ENCODE results near the gene STK11.

STK11 gene

GRCh38 chr19:1217366-1217765 is 11.8 kb downstream of the STK11 start:
- peak overlapping the region; percentile 20 for H3K27ac ChIP-seq
- TF ChIP-seq, protein P1, sequence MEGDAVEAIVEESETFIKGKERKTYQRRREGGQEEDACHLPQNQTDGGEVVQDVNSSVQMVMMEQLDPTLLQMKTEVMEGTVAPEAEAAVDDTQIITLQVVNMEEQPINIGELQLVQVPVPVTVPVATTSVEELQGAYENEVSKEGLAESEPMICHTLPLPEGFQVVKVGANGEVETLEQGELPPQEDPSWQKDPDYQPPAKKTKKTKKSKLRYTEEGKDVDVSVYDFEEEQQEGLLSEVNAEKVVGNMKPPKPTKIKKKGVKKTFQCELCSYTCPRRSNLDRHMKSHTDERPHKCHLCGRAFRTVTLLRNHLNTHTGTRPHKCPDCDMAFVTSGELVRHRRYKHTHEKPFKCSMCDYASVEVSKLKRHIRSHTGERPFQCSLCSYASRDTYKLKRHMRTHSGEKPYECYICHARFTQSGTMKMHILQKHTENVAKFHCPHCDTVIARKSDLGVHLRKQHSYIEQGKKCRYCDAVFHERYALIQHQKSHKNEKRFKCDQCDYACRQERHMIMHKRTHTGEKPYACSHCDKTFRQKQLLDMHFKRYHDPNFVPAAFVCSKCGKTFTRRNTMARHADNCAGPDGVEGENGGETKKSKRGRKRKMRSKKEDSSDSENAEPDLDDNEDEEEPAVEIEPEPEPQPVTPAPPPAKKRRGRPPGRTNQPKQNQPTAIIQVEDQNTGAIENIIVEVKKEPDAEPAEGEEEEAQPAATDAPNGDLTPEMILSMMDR (conservative IDR thresholded peaks at IDR 0.05) = no peak

DNA sequence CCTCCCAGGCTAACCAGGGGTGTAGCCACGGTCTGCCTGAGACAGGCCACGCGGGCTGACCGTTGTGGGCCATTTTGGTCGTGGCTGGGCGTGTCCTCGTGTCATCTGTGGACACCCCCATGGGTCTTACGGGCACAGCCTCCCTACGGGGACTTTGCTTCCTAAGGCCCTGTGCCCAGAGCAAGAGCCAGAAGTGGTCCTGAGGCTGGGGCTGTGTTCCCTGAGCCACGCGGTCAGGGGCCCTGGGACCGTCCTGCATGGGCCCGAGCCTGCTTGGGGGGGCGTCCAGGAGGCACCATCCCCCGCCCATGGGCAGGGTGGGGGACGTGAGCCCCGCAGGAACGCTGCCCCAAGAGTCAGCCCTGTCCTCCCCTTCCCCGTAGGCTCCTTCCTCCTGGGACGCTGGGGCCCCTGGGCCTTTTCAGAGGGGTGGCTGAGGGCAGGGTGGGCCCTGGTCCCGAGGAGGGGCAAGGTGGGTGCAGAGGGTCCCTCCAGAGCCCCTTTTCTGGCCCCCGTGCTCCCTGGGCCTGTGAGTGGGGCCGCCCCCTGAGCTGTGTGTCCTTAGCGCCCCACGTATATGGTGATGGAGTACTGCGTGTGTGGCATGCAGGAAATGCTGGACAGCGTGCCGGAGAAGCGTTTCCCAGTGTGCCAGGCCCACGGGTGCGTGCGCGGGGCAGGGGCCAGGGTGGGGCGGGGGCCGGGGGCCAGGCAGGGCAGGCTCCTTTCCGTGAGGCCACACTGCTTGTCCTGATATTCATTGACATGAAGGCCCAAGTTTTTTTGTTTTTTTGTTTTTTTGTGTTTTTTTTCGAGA is 13.4 kb downstream of the STK11 start:
- peak overlapping the region; percentile 20 for H3K27ac ChIP-seq

DNA sequence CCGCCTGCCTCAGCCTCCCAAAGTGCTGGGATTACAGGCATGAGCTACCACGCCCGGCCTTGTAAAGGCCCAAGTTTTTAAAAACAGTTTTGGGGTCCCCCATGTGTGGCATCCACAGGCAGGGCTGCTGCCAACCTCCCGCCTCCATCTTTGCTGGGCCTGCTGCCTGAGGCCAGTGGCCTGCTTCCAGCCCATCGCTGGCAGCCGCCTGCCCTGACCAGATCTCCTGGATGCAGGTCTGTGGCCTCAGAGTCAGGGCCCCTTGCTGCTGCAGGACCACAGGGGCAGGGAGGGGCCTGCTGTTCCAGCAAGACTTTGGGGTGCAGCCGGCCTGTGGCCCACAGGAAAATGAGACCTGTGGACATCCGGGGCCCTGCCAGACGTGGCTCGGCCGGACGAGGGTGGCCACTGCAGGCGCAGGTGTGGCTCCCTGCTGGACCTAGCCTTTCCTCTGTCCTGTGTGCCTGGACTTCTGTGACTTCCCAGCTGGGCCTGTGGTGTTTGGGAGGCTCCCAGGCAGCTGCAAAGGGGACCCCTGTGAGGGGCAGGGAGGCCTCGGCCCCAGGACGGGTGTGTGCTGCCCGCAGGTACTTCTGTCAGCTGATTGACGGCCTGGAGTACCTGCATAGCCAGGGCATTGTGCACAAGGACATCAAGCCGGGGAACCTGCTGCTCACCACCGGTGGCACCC is 14.4 kb downstream of the STK11 start:
- H3K27ac ChIP-seq = no peak overlapping the region

More for the DNA sequence above, 13.4 kb downstream of the STK11 start:
- TF ChIP-seq, protein P1 (conservative IDR thresholded peaks at IDR 0.05) = no peak

GRCh38 chr19:1220477-1220930 is 14.9 kb downstream of the STK11 start:
- TF ChIP-seq, protein P1 (conservative IDR thresholded peaks at IDR 0.05) = no peak
- no peak overlapping the region for H3K27ac ChIP-seq

More for the DNA sequence above, 14.4 kb downstream of the STK11 start:
- TF ChIP-seq, protein P1 (conservative IDR thresholded peaks at IDR 0.05) = no peak

DNA sequence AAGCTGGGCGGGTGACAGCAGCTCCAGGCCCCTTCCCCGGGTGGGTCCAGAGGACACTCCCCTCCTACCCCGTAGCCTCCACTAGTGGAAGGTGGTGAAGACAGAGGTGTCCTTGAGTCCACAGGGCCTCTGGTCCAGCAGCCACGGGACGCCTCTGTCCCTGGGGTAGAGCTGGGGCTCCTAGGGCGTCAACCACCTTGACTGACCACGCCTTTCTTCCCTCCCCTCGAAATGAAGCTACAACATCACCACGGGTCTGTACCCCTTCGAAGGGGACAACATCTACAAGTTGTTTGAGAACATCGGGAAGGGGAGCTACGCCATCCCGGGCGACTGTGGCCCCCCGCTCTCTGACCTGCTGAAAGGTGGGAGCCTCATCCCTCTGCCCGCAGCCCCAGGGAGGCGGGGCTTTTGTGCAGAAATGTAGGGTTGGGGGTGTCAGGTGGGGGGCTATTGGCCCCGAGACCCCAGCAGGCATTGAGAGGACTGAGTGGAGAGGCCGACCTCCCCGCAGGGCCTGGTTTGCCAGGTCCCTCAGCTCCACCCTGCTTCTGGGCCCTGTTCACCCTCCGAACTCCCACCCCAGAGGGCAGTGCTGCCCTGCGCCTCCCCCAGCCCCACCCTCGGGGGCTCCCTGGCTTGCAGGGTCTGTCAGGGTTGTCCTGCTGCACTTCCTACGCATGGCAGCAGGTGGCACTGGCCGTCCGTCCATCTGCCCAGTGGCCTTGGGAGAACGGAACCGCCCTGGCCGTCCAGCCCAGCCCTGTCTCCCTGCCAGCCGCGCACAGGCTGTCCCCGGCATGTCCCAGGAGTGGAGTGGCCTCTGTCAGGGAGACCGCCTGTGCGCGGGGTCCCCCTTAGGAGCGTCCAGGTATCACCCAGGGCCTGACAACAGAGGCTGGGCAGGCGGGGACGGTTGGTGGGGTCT is 15.7 kb downstream of the STK11 start:
- 0 out of 2 replicates have a peak overlapping the region, but pooled peaks have one; percentile 2 for H3K27ac ChIP-seq
- TF ChIP-seq, protein P1 (conservative IDR thresholded peaks at IDR 0.05) = peak; percentile 77

GRCh38 chr19:1221904-1222255 is 16.3 kb downstream of the STK11 start:
- TF ChIP-seq, protein P1 (conservative IDR thresholded peaks at IDR 0.05) = no peak
- H3K27ac ChIP-seq = 0 out of 2 replicates have a peak overlapping the region, but pooled peaks have one; percentile 2

Data from VCaP (cell line).